Measurements from ENCODE around the gene LARGE1.

- TF ChIP-seq, protein P1, sequence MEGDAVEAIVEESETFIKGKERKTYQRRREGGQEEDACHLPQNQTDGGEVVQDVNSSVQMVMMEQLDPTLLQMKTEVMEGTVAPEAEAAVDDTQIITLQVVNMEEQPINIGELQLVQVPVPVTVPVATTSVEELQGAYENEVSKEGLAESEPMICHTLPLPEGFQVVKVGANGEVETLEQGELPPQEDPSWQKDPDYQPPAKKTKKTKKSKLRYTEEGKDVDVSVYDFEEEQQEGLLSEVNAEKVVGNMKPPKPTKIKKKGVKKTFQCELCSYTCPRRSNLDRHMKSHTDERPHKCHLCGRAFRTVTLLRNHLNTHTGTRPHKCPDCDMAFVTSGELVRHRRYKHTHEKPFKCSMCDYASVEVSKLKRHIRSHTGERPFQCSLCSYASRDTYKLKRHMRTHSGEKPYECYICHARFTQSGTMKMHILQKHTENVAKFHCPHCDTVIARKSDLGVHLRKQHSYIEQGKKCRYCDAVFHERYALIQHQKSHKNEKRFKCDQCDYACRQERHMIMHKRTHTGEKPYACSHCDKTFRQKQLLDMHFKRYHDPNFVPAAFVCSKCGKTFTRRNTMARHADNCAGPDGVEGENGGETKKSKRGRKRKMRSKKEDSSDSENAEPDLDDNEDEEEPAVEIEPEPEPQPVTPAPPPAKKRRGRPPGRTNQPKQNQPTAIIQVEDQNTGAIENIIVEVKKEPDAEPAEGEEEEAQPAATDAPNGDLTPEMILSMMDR (IDR thresholded peaks at IDR 0.05): no peak
- TF ChIP-seq ZFX (IDR thresholded peaks at IDR 0.05; ENCODE audit: borderline replicate concordance): no peak
These were observed 284.5 kb downstream of the LARGE1 start for GRCh38 chr22:33635766-33636165.
